Myocyte (in vitro differentiated cells): ENCODE data around the gene RACK1. TPM values are rescaled to one million over a fixed set of nuclear protein-coding genes. Genes with fewer than 3 reads are reported as not detected.
"Not testable (repeated sequence)": the region's sequence is repeated elsewhere in the genome, so short reads cannot be mapped to it uniquely, and the experiment has no call there.

Experiments
- DNase-seq: peaks from one replicate; pipeline ENCODE4 v3.0.0-alpha.2; 2012; ENCODE audit warnings: low read depth
- total RNA-seq: library from RNA; depleted of rRNA; stranded (reverse); fragments of >200 nt; gene quantifications from 2 replicates; pipeline ENCODE4 v1.2.3, GENCODE V29; 2014

RACK1 gene
- total RNA-seq, 1 donor from 2014 or later = 2,741 TPM

GRCh38 chr5:181217111-181217802, 26.4 kb downstream of the RACK1 start:
- DNase-seq = no peak

GRCh38 chr5:181215997-181216989, 27.4 kb downstream of the RACK1 start:
- DNase-seq = no peak

GRCh38 chr5:181214249-181214648, 29.5 kb downstream of the RACK1 start:
- DNase-seq = not testable (repeated sequence)

- no peak for DNase-seq
Observed at GRCh38 chr5:181212934-181213333, 30.8 kb downstream of the RACK1 start.

GRCh38 chr5:181212080-181212479, 31.6 kb downstream of the RACK1 start:
- no peak for DNase-seq

- no peak for DNase-seq
Observed at GRCh38 chr5:181211208-181211607, 32.5 kb downstream of the RACK1 start.

- DNase-seq = not testable (repeated sequence)
Observed at GRCh38 chr5:181210698-181211097, 33.0 kb downstream of the RACK1 start.

- not testable (repeated sequence) for DNase-seq
Observed at GRCh38 chr5:181210148-181210547, 33.6 kb downstream of the RACK1 start.

- not testable (repeated sequence) for DNase-seq
Observed at GRCh38 chr5:181209006-181209405, 34.7 kb downstream of the RACK1 start.

GRCh38 chr5:181207960-181208253, 35.8 kb downstream of the RACK1 start:
- DNase-seq = no peak

- DNase-seq = peak; percentile 85
Observed at GRCh38 chr5:181207214-181207959, 36.3 kb downstream of the RACK1 start.

GRCh38 chr5:181205761-181206649, 37.7 kb downstream of the RACK1 start:
- DNase-seq = no peak

- DNase-seq = peak; percentile 75
Observed at GRCh38 chr5:181204826-181205760, 38.6 kb downstream of the RACK1 start, which contains the start of gene TRIM7. Gene TRIM7 (minus strand): TSS chr5:181205196. CDS start chr5:181205110, 86 bp downstream.

- DNase-seq = peak; percentile 38
Observed at GRCh38 chr5:181204113-181204825, 39.4 kb downstream of the RACK1 start.

- DNase-seq = no peak
Observed at GRCh38 chr5:181203777-181204112, 40.0 kb downstream of the RACK1 start.

- no peak for DNase-seq
Observed at GRCh38 chr5:181203093-181203711, 40.5 kb downstream of the RACK1 start.

- no peak for DNase-seq
Observed at GRCh38 chr5:181200816-181201215, 42.9 kb downstream of the RACK1 start.

GRCh38 chr5:181199881-181200638, 43.6 kb downstream of the RACK1 start:
- no peak for DNase-seq
